Measurements from ENCODE around the gene BRINP1.
"Not testable (repeated sequence)": the region's sequence is repeated elsewhere in the genome, so short reads cannot be mapped to it uniquely, and the experiment has no call there.

The BRINP1 gene

DNA sequence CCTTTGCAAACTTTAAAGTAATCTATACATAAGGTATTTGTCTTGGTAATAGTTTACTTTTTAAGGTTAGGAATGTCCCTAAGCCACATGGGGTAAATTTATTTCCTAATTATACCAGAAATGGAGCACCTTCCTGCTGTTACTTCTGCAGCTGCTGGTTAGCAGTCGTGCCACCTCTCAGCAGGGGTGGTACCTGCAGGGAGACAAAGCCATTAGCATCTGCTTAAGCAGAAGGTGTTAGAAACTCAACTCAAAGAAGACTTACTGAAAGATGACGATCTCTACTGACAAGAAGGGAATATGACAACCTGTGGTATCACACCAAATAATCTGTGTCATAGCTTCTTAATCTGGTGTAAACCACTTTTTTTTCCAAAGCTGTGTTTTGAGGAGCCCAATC is 173.7 kb downstream of the BRINP1 start:
- no peak for DNase-seq

DNA sequence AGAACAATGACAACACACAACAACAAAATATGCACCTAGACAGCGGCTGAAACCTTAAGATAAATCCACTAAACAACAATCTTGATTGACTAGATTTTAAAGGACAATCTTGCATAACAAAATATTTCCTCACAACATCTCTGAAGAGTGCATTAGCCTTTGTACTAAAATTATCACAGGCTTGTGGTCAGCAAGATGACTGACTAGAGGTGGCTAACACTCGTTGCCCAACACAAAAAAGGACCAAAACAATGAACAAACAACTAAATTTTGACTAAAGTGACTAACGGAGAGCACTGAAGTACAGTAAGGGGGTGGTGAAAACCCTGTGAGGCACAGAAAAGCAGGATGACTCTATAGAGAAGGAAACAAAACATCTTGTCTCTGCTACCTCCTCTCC is 183.9 kb downstream of the BRINP1 start:
- no peak for DNase-seq

DNA sequence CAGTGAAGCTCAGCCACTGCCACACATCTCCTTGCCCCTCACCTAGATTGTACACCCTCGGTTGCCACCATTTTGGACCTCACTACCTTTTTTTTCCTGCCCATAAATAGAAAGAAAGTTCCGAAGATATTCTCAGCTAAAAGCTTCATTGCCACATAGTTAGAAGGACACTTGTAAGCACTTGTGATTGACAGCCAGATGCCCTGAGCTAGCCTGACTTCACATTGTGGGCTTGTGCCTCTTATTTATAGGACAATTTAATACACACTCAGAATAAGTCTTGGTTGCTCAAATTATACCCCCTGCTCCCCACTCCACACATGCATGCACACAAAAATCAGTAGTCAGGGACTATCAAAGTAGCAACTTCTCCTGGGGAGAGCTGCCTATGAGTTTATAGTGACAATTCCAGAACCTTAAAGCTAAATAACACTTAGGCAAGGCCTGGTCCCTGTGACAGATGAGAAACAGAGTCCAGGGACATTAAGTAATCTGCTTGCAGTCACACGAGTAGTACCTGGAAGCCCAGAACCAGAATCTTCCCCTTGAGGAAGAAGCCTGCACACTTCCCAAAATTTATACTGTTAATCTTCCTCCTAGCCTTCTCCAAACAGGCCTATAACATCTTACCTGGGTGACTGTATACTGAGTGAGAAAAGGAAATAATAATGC is 184.8 kb downstream of the BRINP1 start:
- no peak for DNase-seq

GRCh38 chr9:119181561-119181960 is 187.7 kb downstream of the BRINP1 start:
- DNase-seq: no peak

- DNase-seq: no peak
These were observed 188.3 kb downstream of the BRINP1 start for GRCh38 chr9:119180897-119181296.

DNA sequence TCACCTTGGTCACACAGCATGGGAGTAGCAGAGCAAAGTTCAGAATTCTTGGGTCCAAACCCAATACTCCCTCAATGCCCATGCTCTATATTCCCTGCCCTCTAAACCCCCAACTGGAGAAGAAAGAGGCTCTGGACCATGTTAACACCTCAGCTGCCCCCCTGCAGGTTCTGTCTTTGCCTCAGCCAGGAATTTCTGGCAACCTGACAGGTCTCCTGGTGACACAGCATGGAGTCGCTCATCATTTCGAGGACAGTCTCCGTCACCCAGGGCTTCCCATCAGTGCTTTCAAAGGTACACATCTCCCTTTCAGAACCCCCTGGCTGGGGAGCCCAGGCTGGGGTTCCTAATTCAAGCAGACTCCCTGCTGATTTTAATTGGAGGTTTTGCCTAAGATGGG is 189.5 kb downstream of the BRINP1 start:
- no peak for DNase-seq

DNA sequence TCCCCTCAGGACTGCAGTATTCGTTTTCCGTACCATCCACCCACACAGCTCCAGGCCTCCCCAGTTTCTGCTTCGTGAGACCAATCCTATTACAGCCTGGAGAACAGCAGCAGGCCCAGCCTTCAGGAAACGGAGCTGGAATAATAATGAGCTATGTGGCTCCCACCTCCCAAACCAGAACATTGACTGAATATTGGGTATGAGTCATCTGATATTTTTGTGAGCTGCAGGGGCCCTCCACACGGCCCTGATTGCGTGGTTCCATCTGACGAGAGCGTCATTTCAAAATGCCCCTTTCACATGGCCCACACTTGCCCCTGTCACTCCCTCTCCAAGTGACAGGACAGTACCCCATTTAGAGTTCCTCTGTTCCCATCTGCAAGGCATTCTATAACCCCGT is 192.0 kb downstream of the BRINP1 start:
- no peak for DNase-seq

GRCh38 chr9:119175581-119175980 is 193.7 kb downstream of the BRINP1 start:
- DNase-seq: no peak

DNA sequence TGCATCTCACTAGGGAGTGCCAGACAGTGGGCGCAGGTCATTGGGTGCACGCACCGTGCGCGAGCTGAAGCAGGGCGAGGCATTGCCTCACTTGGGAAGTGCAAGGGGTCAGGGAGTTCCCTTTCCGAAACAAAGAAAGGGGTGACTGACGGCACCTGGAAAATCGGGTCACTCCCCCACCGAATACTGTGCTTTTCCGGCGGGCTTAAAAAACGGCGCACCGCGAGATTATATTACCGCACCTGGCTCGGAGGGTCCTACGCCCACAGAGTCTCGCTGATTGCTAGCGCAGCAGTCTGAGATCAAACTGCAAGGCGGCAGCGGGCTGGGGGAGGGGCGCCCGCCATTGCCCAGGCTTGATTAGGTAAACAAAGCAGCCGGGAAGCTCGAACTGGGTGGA is 200.0 kb downstream of the BRINP1 start:
- not testable (repeated sequence) for DNase-seq

DNA sequence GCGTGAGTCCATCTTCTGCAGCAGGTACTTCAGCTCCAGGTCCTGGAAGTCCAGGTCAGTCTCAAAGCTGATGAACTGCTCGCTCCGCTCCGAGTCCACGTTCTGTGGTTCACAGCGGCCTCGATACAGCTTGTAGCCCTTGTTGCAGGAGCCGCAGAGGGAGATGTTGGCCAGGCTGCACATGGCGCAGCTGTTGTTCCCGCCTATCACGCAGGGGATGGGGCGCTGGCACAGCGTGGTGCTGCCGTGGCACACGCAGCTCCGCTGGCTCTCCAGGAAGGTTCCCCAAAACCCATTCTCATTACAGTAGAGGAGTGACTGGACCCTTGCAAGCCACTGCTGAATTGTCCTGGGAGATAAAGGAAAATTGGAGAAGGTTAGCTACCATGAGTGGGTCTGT is 201.4 kb downstream of the BRINP1 start:
- no peak for DNase-seq

GRCh38 chr9:119167267-119167666 is 202.0 kb downstream of the BRINP1 start:
- no peak for DNase-seq

DNA sequence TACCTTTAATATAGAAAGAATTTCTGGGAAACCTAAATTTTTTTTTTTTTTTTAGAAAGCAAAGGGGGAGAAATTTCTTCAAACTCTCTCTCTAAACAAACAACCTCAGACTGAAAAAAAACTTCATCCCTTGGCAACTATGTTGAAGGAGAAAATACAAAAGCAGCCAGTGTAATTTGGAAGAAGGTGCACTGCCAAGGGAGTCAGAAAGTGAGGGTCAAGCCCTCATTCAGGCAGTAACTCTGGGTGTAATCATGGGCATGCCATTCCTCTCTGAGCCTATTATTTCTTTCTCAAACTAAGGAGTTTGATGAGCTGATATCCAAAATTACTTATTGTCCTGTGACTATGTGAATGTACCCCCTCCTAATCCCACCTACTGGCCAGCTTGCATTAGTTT is 203.1 kb downstream of the BRINP1 start:
- DNase-seq: no peak

- no peak for DNase-seq
These were observed 204.1 kb downstream of the BRINP1 start for GRCh38 chr9:119165131-119165530.

- DNase-seq: no peak
These were observed 204.5 kb downstream of the BRINP1 start for GRCh38 chr9:119164716-119165115.

DNA sequence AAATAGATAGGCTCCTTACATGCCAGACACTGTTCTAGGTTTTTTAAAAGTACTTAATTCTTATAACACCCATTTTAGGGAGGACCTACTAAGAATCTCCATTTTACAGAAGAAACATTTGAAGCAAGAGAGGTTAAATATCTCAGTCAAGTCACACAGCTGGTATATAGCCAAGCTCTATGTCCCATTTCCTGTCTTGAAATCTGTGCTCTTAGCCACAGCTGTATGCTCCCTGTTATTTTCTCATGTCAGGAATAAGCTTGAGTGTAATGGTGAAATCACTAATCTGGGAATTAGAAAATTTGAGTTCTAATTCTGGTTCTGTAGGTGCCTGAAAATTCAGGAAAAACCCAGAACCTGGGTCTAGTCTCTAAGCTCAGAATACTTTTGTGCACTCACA is 208.7 kb downstream of the BRINP1 start:
- no peak for DNase-seq

GRCh38 chr9:119159386-119159785 is 209.8 kb downstream of the BRINP1 start:
- DNase-seq: no peak

DNA sequence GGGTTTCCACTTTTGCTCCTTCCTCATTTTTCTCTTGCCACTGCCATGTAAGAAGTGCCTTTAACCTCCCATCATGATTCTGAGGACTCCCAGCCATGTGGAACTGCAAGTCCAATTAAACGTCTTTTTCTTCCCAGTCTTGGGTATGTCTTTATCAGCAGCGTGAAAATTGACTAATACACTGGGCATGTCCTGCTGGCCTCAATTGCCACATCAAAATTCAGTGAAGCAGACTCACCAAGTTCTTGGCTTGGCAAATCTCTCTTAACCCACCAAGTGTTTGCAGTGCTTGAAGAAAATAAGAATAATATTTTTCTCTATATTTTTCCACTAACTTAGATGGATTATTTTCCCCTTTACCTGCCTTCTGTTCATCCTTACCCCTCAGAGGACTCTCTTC is 212.0 kb downstream of the BRINP1 start:
- no peak for DNase-seq

- DNase-seq: no peak
These were observed 212.9 kb downstream of the BRINP1 start for GRCh38 chr9:119156354-119156753.

DNA sequence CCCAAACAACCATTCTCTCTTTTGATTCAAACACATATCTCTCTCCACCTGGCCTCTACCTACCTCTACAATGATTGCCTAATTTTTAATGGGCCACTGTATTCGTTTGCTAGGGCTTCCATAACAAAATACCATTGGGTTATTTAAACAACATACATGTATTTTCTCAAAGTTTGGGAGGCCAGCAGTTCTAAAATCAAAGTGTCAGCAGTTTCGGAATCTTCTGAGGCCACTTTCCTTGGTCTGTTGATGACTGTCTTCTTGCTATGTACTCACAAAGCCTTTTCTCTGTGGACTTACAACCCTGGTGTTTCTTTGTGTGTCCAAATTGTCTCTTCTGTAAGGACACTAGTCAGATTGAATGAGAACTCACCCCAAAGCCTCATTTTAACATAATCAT is 214.7 kb downstream of the BRINP1 start:
- no peak for DNase-seq

DNA sequence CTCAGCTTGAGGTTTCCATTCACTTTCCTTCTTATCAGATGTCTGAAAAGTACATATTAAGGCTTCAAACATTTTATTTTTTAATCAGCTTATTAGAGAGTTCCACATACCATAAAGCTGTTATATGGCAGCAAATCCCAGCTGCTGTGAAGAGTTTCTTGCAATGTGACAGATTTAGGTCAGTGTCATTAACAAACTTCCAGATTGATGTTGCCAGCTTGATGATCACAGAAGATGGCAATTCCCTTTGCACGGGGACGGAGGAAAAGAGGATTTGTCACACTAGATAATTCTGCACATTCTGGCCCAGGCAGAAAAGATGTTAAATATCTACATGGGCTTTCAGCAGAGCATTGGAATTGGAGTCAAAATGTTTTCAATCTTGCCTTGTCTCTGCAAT is 215.8 kb downstream of the BRINP1 start:
- no peak for DNase-seq

DNA sequence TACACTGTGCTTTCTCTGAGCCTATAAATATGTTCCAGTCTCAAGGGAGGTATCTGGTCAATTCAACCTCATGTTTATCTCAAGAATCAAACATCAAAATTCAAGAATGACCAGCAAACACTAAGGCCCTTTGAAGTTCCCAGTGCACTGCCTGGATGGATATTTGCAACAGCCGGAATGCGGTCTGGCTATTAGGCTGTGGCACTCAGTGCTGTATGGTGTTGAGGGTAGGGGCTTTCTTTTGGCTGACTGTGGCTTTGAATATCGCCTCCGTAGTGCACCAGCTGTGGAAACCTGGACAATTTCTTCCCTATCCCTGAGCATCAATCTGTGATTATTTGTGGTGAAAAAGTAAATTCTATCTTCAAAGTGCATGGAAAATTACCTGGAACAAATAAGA is 220.4 kb downstream of the BRINP1 start:
- no peak for DNase-seq

GRCh38 chr9:119137479-119137878 is 231.8 kb downstream of the BRINP1 start:
- no peak for DNase-seq

DNA sequence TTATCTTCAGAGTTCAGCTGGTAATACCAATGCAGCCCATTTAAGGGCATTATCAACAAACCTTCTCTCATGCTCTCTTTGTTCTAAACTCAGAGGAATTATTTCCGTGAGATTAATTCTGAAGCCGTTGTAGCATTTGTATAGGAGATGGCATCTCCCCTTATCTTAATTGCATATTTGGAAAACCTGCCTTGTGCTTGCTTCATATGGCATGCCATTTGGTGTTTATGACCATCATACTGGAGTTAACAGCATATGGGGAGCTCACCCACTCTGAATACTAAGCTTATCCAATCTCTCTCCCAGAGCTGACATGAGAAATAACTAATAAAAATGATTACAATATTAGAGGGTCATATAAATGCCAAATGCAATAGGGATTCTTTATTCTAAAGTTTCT is 243.2 kb downstream of the BRINP1 start:
- DNase-seq: no peak

GRCh38 chr9:119121899-119122298 is 247.3 kb downstream of the BRINP1 start:
- no peak for DNase-seq

DNA sequence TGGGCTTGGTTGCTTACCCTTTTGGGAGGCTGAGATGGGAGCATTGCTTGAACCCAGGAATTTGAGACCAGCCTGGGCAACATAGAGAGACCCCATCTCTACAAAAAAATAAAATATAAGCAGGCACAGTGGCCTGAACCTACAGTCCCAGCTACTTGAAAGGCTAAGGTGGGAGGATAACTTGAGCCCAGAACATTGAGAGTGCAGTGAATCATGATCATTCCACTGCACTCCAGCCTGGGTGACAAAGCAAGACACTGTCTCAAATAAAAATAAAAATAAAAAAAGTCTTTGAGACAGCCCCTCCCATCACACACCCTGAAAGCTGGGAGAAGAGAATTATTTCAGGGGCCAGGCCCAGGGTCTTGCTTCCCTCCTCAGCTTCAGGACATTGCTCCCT is 251.8 kb downstream of the BRINP1 start:
- DNase-seq: no peak
